Type B pancreatic cell (in vitro differentiated cells): ENCODE measurements around the gene GUCA2B. TPM values are rescaled to one million over a fixed set of nuclear protein-coding genes. Genes with fewer than 3 reads are reported as not detected.
A peak's percentile ranks its signal among the peaks of the same experiment; 100 is the strongest.

ENCODE experiments used
- DNase-seq: peaks from one replicate; pipeline ENCODE4 v3.0.0; 2021; ENCODE audit warnings: mixed read lengths; ENCODE audit not compliant: unreplicated experiment; ENCODE audit errors: extremely low spot score
- H3K27ac Mint-ChIP-seq: 2 replicates; pipeline ENCODE4 v1.8.0; 2021; ENCODE audit warnings: mild to moderate bottlenecking, mixed read lengths
- H3K27me3 Mint-ChIP-seq: 2 replicates; pipeline ENCODE4 v1.8.0; 2021; ENCODE audit warnings: mixed read lengths
- H3K36me3 Mint-ChIP-seq: 2 replicates; pipeline ENCODE4 v1.8.0; 2021; ENCODE audit warnings: mixed read lengths
- H3K4me1 Mint-ChIP-seq: one replicate; pipeline ENCODE4 v1.8.0; 2021; ENCODE audit warnings: mixed read lengths; ENCODE audit not compliant: unreplicated experiment
- H3K4me3 Mint-ChIP-seq: 2 replicates; pipeline ENCODE4 v1.8.0; 2021; ENCODE audit warnings: mild to moderate bottlenecking, mixed read lengths
- H3K9me3 Mint-ChIP-seq: 2 replicates; pipeline ENCODE4 v1.8.0; 2021; ENCODE audit warnings: mixed read lengths
- CTCF ChIP-seq: fragments of 200-600 bp; sonication (generic); conservative IDR thresholded peaks from 2 replicates; pipeline ENCODE4 v1.5.0; 2021; ENCODE audit warnings: antibody characterized with exemption, mild to moderate bottlenecking
- total RNA-seq: library from RNA; stranded (reverse); gene quantifications from 2 replicates; pipeline ENCODE4 v1.2.1, GENCODE V29; 2021; ENCODE audit warnings: low replicate concordance

GUCA2B gene
- total RNA-seq, 1 donor from 2014 or later = 0.92 TPM

- Mint-ChIP-seq H3K4me3 (no peak overlapping the region), H3K9me3 (peaks cover 5% of the 10 kb centered on the region), H3K36me3 (no peaks in the 10 kb centered on the region), H3K27me3 (peaks cover 11% of the 10 kb centered on the region), H3K27ac (no peak overlapping the region), H3K4me1 (no peaks in the 10 kb centered on the region)
- peak; percentile 11 for DNase-seq
- no peak for TF ChIP-seq CTCF
Measured at GRCh38 chr1:42130061-42130660, 23.0 kb upstream of the GUCA2B start.

- H3K4me3 Mint-ChIP-seq = no peak overlapping the region
- TF ChIP-seq CTCF = no peak
- H3K4me1 Mint-ChIP-seq = no peaks in the 10 kb centered on the region
- no peaks in the 10 kb centered on the region for H3K9me3 Mint-ChIP-seq
- H3K36me3 Mint-ChIP-seq = no peaks in the 10 kb centered on the region
- peaks cover 10% of the 10 kb centered on the region for H3K27me3 Mint-ChIP-seq
- DNase-seq = no peak
- H3K27ac Mint-ChIP-seq = no peak overlapping the region
Measured at GRCh38 chr1:42133390-42133789, 19.8 kb upstream of the GUCA2B start.

- Mint-ChIP-seq H3K27me3 (peaks cover 4% of the 10 kb centered on the region), H3K4me3 (no peak overlapping the region), H3K4me1 (no peaks in the 10 kb centered on the region), H3K36me3 (no peaks in the 10 kb centered on the region), H3K9me3 (no peaks in the 10 kb centered on the region), H3K27ac (no peak overlapping the region)
- no peak for TF ChIP-seq CTCF
- peak; percentile 39 for DNase-seq
Measured at GRCh38 chr1:42133809-42134526, 19.2 kb upstream of the GUCA2B start.

- Mint-ChIP-seq H3K27ac (no peak overlapping the region), H3K9me3 (no peaks in the 10 kb centered on the region), H3K4me1 (no peaks in the 10 kb centered on the region), H3K36me3 (no peaks in the 10 kb centered on the region), H3K27me3 (peaks cover 7% of the 10 kb centered on the region), H3K4me3 (no peak overlapping the region)
- TF ChIP-seq CTCF = no peak
- no peak for DNase-seq
Measured at GRCh38 chr1:42135426-42135825, 17.8 kb upstream of the GUCA2B start.

GRCh38 chr1:42136466-42136865 lies 16.7 kb upstream of the GUCA2B start:
- H3K9me3 Mint-ChIP-seq = no peaks in the 10 kb centered on the region
- H3K27me3 Mint-ChIP-seq = peaks cover 7% of the 10 kb centered on the region
- TF ChIP-seq CTCF = no peak
- DNase-seq = no peak
- H3K4me3 Mint-ChIP-seq = no peak overlapping the region
- no peaks in the 10 kb centered on the region for H3K36me3 Mint-ChIP-seq
- no peak overlapping the region for H3K27ac Mint-ChIP-seq
- no peaks in the 10 kb centered on the region for H3K4me1 Mint-ChIP-seq
